Ishikawa (cell line): Measurements from ENCODE around the gene RETREG3.
A peak's percentile ranks its signal among the peaks of the same experiment; 100 is the strongest.

Source experiments
- CEBPB ChIP-seq: IDR thresholded peaks from 2 replicates; pipeline ENCODE4 v1.6.1; 2012
- CREB1 ChIP-seq: IDR thresholded peaks from 2 replicates; pipeline ENCODE4 v1.6.1; 2012; ENCODE audit warnings: low read depth
- EGR1 ChIP-seq: IDR thresholded peaks from 2 replicates; pipeline ENCODE4 v1.6.1; 2012
- EP300 ChIP-seq: IDR thresholded peaks from 2 replicates; pipeline ENCODE4 v1.6.1; 2012; ENCODE audit warnings: borderline replicate concordance
- FOXM1 ChIP-seq: IDR thresholded peaks from 2 replicates; pipeline ENCODE4 v1.6.1; 2012; ENCODE audit warnings: low read depth, borderline replicate concordance
- MAX ChIP-seq: IDR thresholded peaks from 2 replicates; pipeline ENCODE4 v1.6.1; 2012
- NFIC ChIP-seq: IDR thresholded peaks from 2 replicates; pipeline ENCODE4 v1.6.1; 2012
- RAD21 ChIP-seq: IDR thresholded peaks from 2 replicates; pipeline ENCODE4 v1.6.1; 2012; ENCODE audit warnings: low read depth
- REST ChIP-seq: IDR thresholded peaks from 2 replicates; pipeline ENCODE4 v1.6.1; 2012; ENCODE audit warnings: low read depth, mild to moderate bottlenecking
- TAF1 ChIP-seq: IDR thresholded peaks from 2 replicates; pipeline ENCODE4 v1.6.1; 2012; ENCODE audit warnings: low read depth, mild to moderate bottlenecking
- TCF12 ChIP-seq: IDR thresholded peaks from 2 replicates; pipeline ENCODE4 v1.6.1; 2012; ENCODE audit warnings: low read depth
- TEAD4 ChIP-seq: IDR thresholded peaks from 2 replicates; pipeline ENCODE4 v1.6.1; 2012
- USF1 ChIP-seq: IDR thresholded peaks from 2 replicates; pipeline ENCODE4 v1.6.1; 2012
- YY1 ChIP-seq: IDR thresholded peaks from 2 replicates; pipeline ENCODE4 v1.6.1; 2012; ENCODE audit warnings: low read depth
- ZBTB7A ChIP-seq: IDR thresholded peaks from 2 replicates; pipeline ENCODE4 v1.6.1; 2012; ENCODE audit warnings: low read depth

RETREG3 gene

GRCh38 chr17:42560246-42560645 lies 48.9 kb downstream of the RETREG3 start:
- TF ChIP-seq TCF12 (no peak), ZBTB7A (no peak), EGR1 (no peak), REST (no peak), EP300 (no peak), FOXM1 (no peak), TAF1 (no peak), CEBPB (no peak), NFIC (no peak), CREB1 (no peak), MAX (no peak), TEAD4 (no peak), RAD21 (no peak), YY1 (no peak), USF1 (no peak)

GRCh38 chr17:42559075-42559474 lies 50.1 kb downstream of the RETREG3 start:
- TF ChIP-seq ZBTB7A = no peak
- no peak for TF ChIP-seq EP300
- no peak for TF ChIP-seq TEAD4
- no peak for TF ChIP-seq FOXM1
- no peak for TF ChIP-seq YY1
- TF ChIP-seq MAX = no peak
- no peak for TF ChIP-seq TCF12
- TF ChIP-seq EGR1 = no peak
- no peak for TF ChIP-seq TAF1
- TF ChIP-seq CREB1 = no peak
- no peak for TF ChIP-seq REST
- no peak for TF ChIP-seq NFIC
- no peak for TF ChIP-seq RAD21
- TF ChIP-seq CEBPB = no peak
- TF ChIP-seq USF1 = no peak

- TF ChIP-seq CREB1 (no peak), EGR1 (no peak), NFIC (no peak), TCF12 (no peak), TEAD4 (no peak)
These were observed 54.0 kb downstream of the RETREG3 start for GRCh38 chr17:42555122-42555622.

- TF ChIP-seq CREB1 (peak; percentile 75), EGR1 (peak; percentile 64; the same call in 1 of the 2 replicates), YY1 (peak; percentile 69), USF1 (no peak), TCF12 (peak; percentile 58; the same call in 1 of the 2 replicates), NFIC (no peak), ZBTB7A (peak; percentile 84), RAD21 (no peak), TAF1 (peak; percentile 82), TEAD4 (peak; percentile 20; the same call in 1 of the 2 replicates), MAX (peak; percentile 81), EP300 (no peak), FOXM1 (no peak), REST (0 out of 2 replicates have a peak, but pooled peaks have one; percentile 11), CEBPB (no peak)
These were observed 54.7 kb downstream of the RETREG3 start for GRCh38 chr17:42554250-42555121.
